HPDE6-E6E7 (cell line): ENCODE data around the gene CCK.
"Not testable (repeated sequence)": the region's sequence is repeated elsewhere in the genome, so short reads cannot be mapped to it uniquely, and the experiment has no call there.

Experiments used
- DNase-seq: peaks from one replicate; pipeline ENCODE4 v3.0.0; 2011; ENCODE audit warnings: missing footprints; ENCODE audit errors: extremely low spot score

CCK gene

GRCh38 chr3:42266085-42266484 is at the start of gene CCK:
TSS of gene CCK (minus strand) at chr3:42266185. CDS start at chr3:42263630, 2,555 bp downstream.
- no peak for DNase-seq

GRCh38 chr3:42314411-42314810 is 48.4 kb upstream of the CCK start:
- DNase-seq, result no peak

- DNase-seq, result no peak
Observed at GRCh38 chr3:42308651-42309050, 42.7 kb upstream of the CCK start.

GRCh38 chr3:42306499-42306898 is 40.5 kb upstream of the CCK start:
- DNase-seq, result no peak

- DNase-seq, result no peak
Observed at GRCh38 chr3:42302924-42303634, 37.1 kb upstream of the CCK start.

- DNase-seq, result no peak
Observed at GRCh38 chr3:42301446-42302175, 35.6 kb upstream of the CCK start.

GRCh38 chr3:42300778-42301177 is 34.8 kb upstream of the CCK start:
- DNase-seq, result no peak

- peak; percentile 7 for DNase-seq
Observed at GRCh38 chr3:42300013-42300412, 34.0 kb upstream of the CCK start.

- no peak for DNase-seq
Observed at GRCh38 chr3:42298259-42298658, 32.3 kb upstream of the CCK start.

GRCh38 chr3:42292009-42292408 is 26.0 kb upstream of the CCK start:
- DNase-seq, result no peak

GRCh38 chr3:42290966-42291714 is 25.2 kb upstream of the CCK start:
- no peak for DNase-seq

GRCh38 chr3:42289026-42289425 is 23.0 kb upstream of the CCK start:
- DNase-seq, result no peak

GRCh38 chr3:42288385-42288784 is 22.4 kb upstream of the CCK start:
- no peak for DNase-seq

GRCh38 chr3:42287423-42287822 is 21.4 kb upstream of the CCK start:
- DNase-seq, result not testable (repeated sequence)

GRCh38 chr3:42277676-42278075 is 11.7 kb upstream of the CCK start:
- DNase-seq, result no peak

- no peak for DNase-seq
Observed at GRCh38 chr3:42276141-42277132, 10.5 kb upstream of the CCK start.

- no peak for DNase-seq
Observed at GRCh38 chr3:42275217-42275616, 9.2 kb upstream of the CCK start.

- DNase-seq, result no peak
Observed at GRCh38 chr3:42274266-42274665, 8.3 kb upstream of the CCK start.

GRCh38 chr3:42273361-42273760 is 7.4 kb upstream of the CCK start:
- no peak for DNase-seq

- no peak for DNase-seq
Observed at GRCh38 chr3:42271786-42272185, 5.8 kb upstream of the CCK start.

GRCh38 chr3:42270561-42270960 is 4.6 kb upstream of the CCK start:
- DNase-seq, result no peak
